Measurements from ENCODE around the gene RUNX2. TPM values are rescaled to one million over a fixed set of nuclear protein-coding genes. Genes with fewer than 3 reads are reported as not detected.

The RUNX2 gene
- total RNA-seq, 4 donors from 2014 or later = 0.78 to 2.0 (median 0.94) TPM

GRCh38 chr6:45448417-45449389 lies 120.6 kb downstream of the RUNX2 start:
- H3K9me3 ChIP-seq = no peaks in the 10 kb centered on the region
- no peak for TF ChIP-seq CTCF (IDR thresholded peaks at IDR 0.05 in 4 of 5, conservative IDR thresholded peaks at IDR 0.05 in 1 of 5)
- TF ChIP-seq POLR2A (IDR thresholded peaks at IDR 0.05) = no peak
- no peak for DNase-seq
- no peak overlapping the region for H3K4me3 ChIP-seq
- intact Hi-C loops (cut with DNase I; ENCODE audit: low total_unique reads) (no loop called here), in situ Hi-C loops (cut with MboI; ENCODE audit: low sequenced_read_pairs in 4 of 4) (no loop called here)
- H3K4me1 ChIP-seq = peaks cover 18 to 19% of the 10 kb centered on the region in 2 donors
- H3K27me3 ChIP-seq = no peaks in the 10 kb centered on the region
- no peaks in the 10 kb centered on the region for H3K36me3 ChIP-seq
- no peak overlapping the region for H3K27ac ChIP-seq
- ATAC-seq = no peak

GRCh38 chr6:45450132-45450531 lies 122.0 kb downstream of the RUNX2 start:
- in situ Hi-C loops (cut with MboI; ENCODE audit: low sequenced_read_pairs in 4 of 4) = no loop called here
- Histone ChIP-seq H3K9me3 (no peaks in the 10 kb centered on the region), H3K4me3 (no peak overlapping the region), H3K36me3 (no peaks in the 10 kb centered on the region), H3K27ac (no peak overlapping the region), H3K27me3 (no peaks in the 10 kb centered on the region), H3K4me1 (peaks cover 18% of the 10 kb centered on the region in 2 donors)
- ATAC-seq (no peak), DNase-seq (no peak)
- no peak for TF ChIP-seq CTCF (IDR thresholded peaks at IDR 0.05 in 4 of 5, conservative IDR thresholded peaks at IDR 0.05 in 1 of 5)
- no peak for TF ChIP-seq POLR2A (IDR thresholded peaks at IDR 0.05)
- intact Hi-C loops (cut with DNase I; ENCODE audit: low total_unique reads) = no loop called here

GRCh38 chr6:45450831-45451230 lies 122.7 kb downstream of the RUNX2 start:
- ATAC-seq = no peak
- TF ChIP-seq CTCF (IDR thresholded peaks at IDR 0.05 in 4 of 5, conservative IDR thresholded peaks at IDR 0.05 in 1 of 5) (no peak), POLR2A (IDR thresholded peaks at IDR 0.05) (no peak)
- intact Hi-C loops (cut with DNase I; ENCODE audit: low total_unique reads) = no loop called here
- no peak overlapping the region for H3K27ac ChIP-seq
- in situ Hi-C loops (cut with MboI; ENCODE audit: low sequenced_read_pairs in 4 of 4) = no loop called here
- H3K9me3 ChIP-seq = no peaks in the 10 kb centered on the region
- peaks cover 13% of the 10 kb centered on the region in 2 donors for H3K4me1 ChIP-seq
- H3K36me3 ChIP-seq = no peaks in the 10 kb centered on the region
- no peaks in the 10 kb centered on the region for H3K27me3 ChIP-seq
- DNase-seq = no peak
- H3K4me3 ChIP-seq = no peak overlapping the region

- ATAC-seq (no peak), DNase-seq (no peak)
- in situ Hi-C loops (cut with MboI; ENCODE audit: low sequenced_read_pairs in 4 of 4) (no loop called here), intact Hi-C loops (cut with DNase I; ENCODE audit: low total_unique reads) (no loop called here)
- H3K4me3 ChIP-seq = no peak overlapping the region
- H3K9me3 ChIP-seq = no peaks in the 10 kb centered on the region
- H3K36me3 ChIP-seq = no peaks in the 10 kb centered on the region
- TF ChIP-seq POLR2A (IDR thresholded peaks at IDR 0.05) (no peak), CTCF (IDR thresholded peaks at IDR 0.05 in 4 of 5, conservative IDR thresholded peaks at IDR 0.05 in 1 of 5) (no peak)
- H3K27ac ChIP-seq = no peak overlapping the region
- no peaks in the 10 kb centered on the region for H3K27me3 ChIP-seq
- no peaks in the 10 kb centered on the region for H3K4me1 ChIP-seq
Measured at GRCh38 chr6:45454008-45454911, 126.1 kb downstream of the RUNX2 start.

All from gastrocnemius medialis (tissue), 4 donors.